Neural cell (in vitro differentiated cells): ENCODE results near the gene DENND4B. TPM values are rescaled to one million over a fixed set of nuclear protein-coding genes. Genes with fewer than 3 reads are reported as not detected.

Source experiments
- H2AFZ ChIP-seq: fragments of 200-600, 300-800 bp; sonication (generic), shearing (Covaris generic); 2 replicates; pipeline ENCODE4 v1.6.0; 2014; ENCODE audit warnings: low read depth, mild to moderate bottlenecking, antibody characterized with exemption, low read length, moderate library complexity
- H3F3A ChIP-seq: fragments of 200-600 bp; shearing (Covaris generic); 2 replicates; pipeline ENCODE4 v1.6.1; 2016; ENCODE audit warnings: mild to moderate bottlenecking, moderate library complexity, mixed read lengths, antibody characterized with exemption, low read length; ENCODE audit not compliant: insufficient read depth, poor library complexity, severe bottlenecking
- H3K27ac ChIP-seq: fragments of 200-600, 300-800 bp; sonication (generic), shearing (Covaris generic); 2 replicates; pipeline ENCODE4 v1.5.1; 2014; ENCODE audit warnings: mild to moderate bottlenecking, low read length, moderate library complexity
- H3K27me3 ChIP-seq: fragments of 300-800, 200-600 bp; sonication (generic), shearing (Covaris generic); 2 replicates; pipeline ENCODE4 v1.6.0; 2014; ENCODE audit warnings: mild to moderate bottlenecking, low read depth, low read length, moderate library complexity; ENCODE audit not compliant: insufficient read depth
- H3K36me3 ChIP-seq: fragments of 300-800, 200-600 bp; sonication (generic), shearing (Covaris generic); 2 replicates; pipeline ENCODE4 v1.5.1; 2014; ENCODE audit warnings: mild to moderate bottlenecking, antibody characterized with exemption, low read length, moderate library complexity; ENCODE audit not compliant: insufficient read depth
- H3K4me2 ChIP-seq: fragments of 300-800, 200-600 bp; sonication (generic), shearing (Covaris generic); 2 replicates; pipeline ENCODE4 v1.6.0; 2014; ENCODE audit warnings: mild to moderate bottlenecking, low read length
- H3K4me3 ChIP-seq: fragments of 300-800, 200-600 bp; sonication (generic), shearing (Covaris generic); 2 replicates; pipeline ENCODE4 v1.5.1; 2014; ENCODE audit warnings: mild to moderate bottlenecking, low read length, moderate library complexity
- H3K79me2 ChIP-seq: fragments of 200-600 bp; shearing (Covaris generic); replicated peaks from 2 replicates; pipeline ENCODE4 v1.6.0; 2014; ENCODE audit warnings: mild to moderate bottlenecking, low read length, moderate library complexity; ENCODE audit not compliant: insufficient read depth
- H3K9ac ChIP-seq: fragments of 300-800, 200-600 bp; sonication (generic), shearing (Covaris generic); 2 replicates; pipeline ENCODE4 v1.6.1; 2016; ENCODE audit warnings: mild to moderate bottlenecking, low read length, mixed read lengths
- H3K9me2 ChIP-seq: fragments of 200-600 bp; shearing (Covaris generic); 2 replicates; pipeline ENCODE4 v1.6.1; 2016; ENCODE audit warnings: mild to moderate bottlenecking, low read length, mixed read lengths; ENCODE audit not compliant: insufficient read depth
- H3K9me3 ChIP-seq: fragments of 200-600, 300-800 bp; sonication (generic), shearing (Covaris generic); 2 replicates; pipeline ENCODE4 v1.6.1; 2016; ENCODE audit warnings: mild to moderate bottlenecking, mixed run types, low read length, moderate library complexity, mixed read lengths
- H4K20me1 ChIP-seq: fragments of 200-600 bp; shearing (Covaris generic); 2 replicates; pipeline ENCODE4 v1.6.1; 2016; ENCODE audit warnings: mild to moderate bottlenecking, mixed run types; ENCODE audit not compliant: insufficient read depth
- EP300 ChIP-seq: fragments of 450-650 bp; conservative IDR thresholded peaks from 2 replicates; pipeline ENCODE4 v1.6.1; 2014; ENCODE audit warnings: antibody characterized with exemption, mild to moderate bottlenecking, moderate library complexity; ENCODE audit not compliant: poor library complexity, severe bottlenecking
- EZH2 ChIP-seq: fragments of 200-600, 300-800 bp; shearing (Covaris generic), sonication (generic); IDR thresholded peaks from 2 replicates; pipeline ENCODE4 v1.6.1; 2014; ENCODE audit warnings: antibody characterized with exemption, low read length, borderline replicate concordance, mild to moderate bottlenecking; ENCODE audit not compliant: insufficient read depth, poor library complexity, severe bottlenecking
- MXI1 ChIP-seq: fragments of 450-650 bp; conservative IDR thresholded peaks from 2 replicates; pipeline ENCODE4 v1.6.1; 2014; ENCODE audit warnings: antibody characterized with exemption, mild to moderate bottlenecking; ENCODE audit not compliant: poor library complexity, severe bottlenecking
- POLR2AphosphoS5 ChIP-seq: IDR thresholded peaks from 2 replicates; pipeline ENCODE4 v1.6.1; 2012
- RAD21 ChIP-seq: fragments of 450-650 bp; conservative IDR thresholded peaks from 2 replicates; pipeline ENCODE4 v1.6.1; 2014; ENCODE audit warnings: antibody characterized with exemption, mild to moderate bottlenecking, moderate library complexity
- SMC3 ChIP-seq: fragments of 450-650 bp; conservative IDR thresholded peaks from 2 replicates; pipeline ENCODE4 v1.6.1; 2014; ENCODE audit warnings: antibody characterized with exemption, mild to moderate bottlenecking, moderate library complexity; ENCODE audit not compliant: poor library complexity
- TAF1 ChIP-seq: IDR thresholded peaks from 2 replicates; pipeline ENCODE4 v1.6.1; 2012; ENCODE audit warnings: low read depth
- polyA plus RNA-seq: library from polyadenylated mRNA; depleted of rRNA; stranded (reverse); fragments of >200 nt; gene quantifications from 2 replicates; pipeline ENCODE4 v1.2.3, GENCODE V29; 2014
- TF ChIP-seq, protein P1 (sequence below): fragments of 450-650 bp; IDR thresholded peaks from 2 replicates; pipeline ENCODE4 v1.5.1; 2014; ENCODE audit warnings: antibody characterized with exemption, mild to moderate bottlenecking, moderate library complexity; ENCODE audit not compliant: poor library complexity, severe bottlenecking
- TF ChIP-seq, protein P2 (sequence below): IDR thresholded peaks from 2 replicates; pipeline ENCODE4 v1.6.1; 2012; ENCODE audit warnings: borderline replicate concordance

Gene DENND4B
- polyA plus RNA-seq, 1 donor from 2014 or later = 25.3 TPM

GRCh38 chr1:153926405-153926804 is 20.1 kb downstream of the DENND4B start:
- no peak overlapping the region for H3K4me2 ChIP-seq
- no peaks in the 10 kb centered on the region for H3K9me2 ChIP-seq
- no peak overlapping the region for H3K27ac ChIP-seq
- H3K79me2 ChIP-seq = peaks cover 8% of the 10 kb centered on the region
- peaks cover 2% of the 10 kb centered on the region for H4K20me1 ChIP-seq
- TF ChIP-seq MXI1 (no peak), TAF1 (no peak), POLR2AphosphoS5 (no peak), EZH2 (no peak), SMC3 (no peak), RAD21 (no peak), EP300 (no peak)
- TF ChIP-seq, protein P1, sequence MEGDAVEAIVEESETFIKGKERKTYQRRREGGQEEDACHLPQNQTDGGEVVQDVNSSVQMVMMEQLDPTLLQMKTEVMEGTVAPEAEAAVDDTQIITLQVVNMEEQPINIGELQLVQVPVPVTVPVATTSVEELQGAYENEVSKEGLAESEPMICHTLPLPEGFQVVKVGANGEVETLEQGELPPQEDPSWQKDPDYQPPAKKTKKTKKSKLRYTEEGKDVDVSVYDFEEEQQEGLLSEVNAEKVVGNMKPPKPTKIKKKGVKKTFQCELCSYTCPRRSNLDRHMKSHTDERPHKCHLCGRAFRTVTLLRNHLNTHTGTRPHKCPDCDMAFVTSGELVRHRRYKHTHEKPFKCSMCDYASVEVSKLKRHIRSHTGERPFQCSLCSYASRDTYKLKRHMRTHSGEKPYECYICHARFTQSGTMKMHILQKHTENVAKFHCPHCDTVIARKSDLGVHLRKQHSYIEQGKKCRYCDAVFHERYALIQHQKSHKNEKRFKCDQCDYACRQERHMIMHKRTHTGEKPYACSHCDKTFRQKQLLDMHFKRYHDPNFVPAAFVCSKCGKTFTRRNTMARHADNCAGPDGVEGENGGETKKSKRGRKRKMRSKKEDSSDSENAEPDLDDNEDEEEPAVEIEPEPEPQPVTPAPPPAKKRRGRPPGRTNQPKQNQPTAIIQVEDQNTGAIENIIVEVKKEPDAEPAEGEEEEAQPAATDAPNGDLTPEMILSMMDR = no peak
- TF ChIP-seq, protein P2, sequence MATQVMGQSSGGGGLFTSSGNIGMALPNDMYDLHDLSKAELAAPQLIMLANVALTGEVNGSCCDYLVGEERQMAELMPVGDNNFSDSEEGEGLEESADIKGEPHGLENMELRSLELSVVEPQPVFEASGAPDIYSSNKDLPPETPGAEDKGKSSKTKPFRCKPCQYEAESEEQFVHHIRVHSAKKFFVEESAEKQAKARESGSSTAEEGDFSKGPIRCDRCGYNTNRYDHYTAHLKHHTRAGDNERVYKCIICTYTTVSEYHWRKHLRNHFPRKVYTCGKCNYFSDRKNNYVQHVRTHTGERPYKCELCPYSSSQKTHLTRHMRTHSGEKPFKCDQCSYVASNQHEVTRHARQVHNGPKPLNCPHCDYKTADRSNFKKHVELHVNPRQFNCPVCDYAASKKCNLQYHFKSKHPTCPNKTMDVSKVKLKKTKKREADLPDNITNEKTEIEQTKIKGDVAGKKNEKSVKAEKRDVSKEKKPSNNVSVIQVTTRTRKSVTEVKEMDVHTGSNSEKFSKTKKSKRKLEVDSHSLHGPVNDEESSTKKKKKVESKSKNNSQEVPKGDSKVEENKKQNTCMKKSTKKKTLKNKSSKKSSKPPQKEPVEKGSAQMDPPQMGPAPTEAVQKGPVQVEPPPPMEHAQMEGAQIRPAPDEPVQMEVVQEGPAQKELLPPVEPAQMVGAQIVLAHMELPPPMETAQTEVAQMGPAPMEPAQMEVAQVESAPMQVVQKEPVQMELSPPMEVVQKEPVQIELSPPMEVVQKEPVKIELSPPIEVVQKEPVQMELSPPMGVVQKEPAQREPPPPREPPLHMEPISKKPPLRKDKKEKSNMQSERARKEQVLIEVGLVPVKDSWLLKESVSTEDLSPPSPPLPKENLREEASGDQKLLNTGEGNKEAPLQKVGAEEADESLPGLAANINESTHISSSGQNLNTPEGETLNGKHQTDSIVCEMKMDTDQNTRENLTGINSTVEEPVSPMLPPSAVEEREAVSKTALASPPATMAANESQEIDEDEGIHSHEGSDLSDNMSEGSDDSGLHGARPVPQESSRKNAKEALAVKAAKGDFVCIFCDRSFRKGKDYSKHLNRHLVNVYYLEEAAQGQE = no peak
- no peaks in the 10 kb centered on the region for H3K27me3 ChIP-seq
- H3F3A ChIP-seq = peaks cover 4% of the 10 kb centered on the region
- H3K9me3 ChIP-seq = no peaks in the 10 kb centered on the region
- H3K36me3 ChIP-seq = no peaks in the 10 kb centered on the region
- H2AFZ ChIP-seq = no peak overlapping the region
- H3K9ac ChIP-seq = no peak overlapping the region
- no peak overlapping the region for H3K4me3 ChIP-seq

GRCh38 chr1:153922972-153923925 is 23.3 kb downstream of the DENND4B start, which contains the start of gene GATAD2B:
TSS of gene GATAD2B (minus strand) at chr1:153922972. CDS start at chr1:153828347, 94,625 bp downstream.
- H3K9me3 ChIP-seq = no peaks in the 10 kb centered on the region
- peak within 1 kb of the TSS; percentile 93 for H3K9ac ChIP-seq
- peak within 1 kb of the TSS; percentile 66 for H2AFZ ChIP-seq
- H3K4me2 ChIP-seq = peak within 1 kb of the TSS; percentile 96
- TF ChIP-seq EZH2 = no peak
- TF ChIP-seq, protein P2 = peak; percentile 81
- no peak for TF ChIP-seq POLR2AphosphoS5
- TF ChIP-seq, protein P1 = no peak
- TF ChIP-seq EP300 = peak; percentile 73
- peak; percentile 23 for TF ChIP-seq TAF1
- peak; percentile 53 for TF ChIP-seq SMC3
- TF ChIP-seq MXI1 = peak; percentile 51
- peak; percentile 61 for TF ChIP-seq RAD21
- H3K79me2 ChIP-seq = peaks cover 39% of the 10 kb centered on the region
- peak within 1 kb of the TSS; percentile 83 for H3K4me3 ChIP-seq
- no peaks in the 10 kb centered on the region for H3K36me3 ChIP-seq
- peaks cover 4% of the 10 kb centered on the region for H3F3A ChIP-seq
- peak within 1 kb of the TSS; percentile 96 for H3K27ac ChIP-seq
- no peaks in the 10 kb centered on the region for H3K27me3 ChIP-seq
- peaks cover 20% of the 10 kb centered on the region for H4K20me1 ChIP-seq
- no peaks in the 10 kb centered on the region for H3K9me2 ChIP-seq
